RWPE2 (cell line): ENCODE data around the gene ARAP1.
A peak's percentile ranks its signal among the peaks of the same experiment; 100 is the strongest.

Source experiments
- ATAC-seq: fragments of 200-7000 bp; cut with Tn5 transposase; 3 replicates; pipeline ENCODE4 v1.9.1; 2021; ENCODE audit warnings: low read depth
- DNase-seq: peaks from one replicate; pipeline ENCODE4 v3.0.0-alpha.2; 2020; ENCODE audit warnings: low spot score
- H3K27ac ChIP-seq: fragments of 450-650 bp; 2 replicates; pipeline ENCODE4 v1.5.1; 2017; ENCODE audit warnings: mild to moderate bottlenecking; ENCODE audit not compliant: poor library complexity, severe bottlenecking
- H3K27me3 ChIP-seq: fragments of 250-450 bp; sonication (Bioruptor Pico); 2 replicates; pipeline ENCODE4 v1.5.1; 2021; ENCODE audit warnings: mild to moderate bottlenecking, moderate library complexity; ENCODE audit not compliant: insufficient read depth, poor library complexity, severe bottlenecking
- H3K36me3 ChIP-seq: fragments of 250-450 bp; sonication (Bioruptor Pico); 2 replicates; pipeline ENCODE4 v1.5.1; 2020; ENCODE audit warnings: low read depth, mild to moderate bottlenecking, moderate library complexity
- H3K4me1 ChIP-seq: fragments of 250-450 bp; sonication (Bioruptor Pico); 2 replicates; pipeline ENCODE4 v1.5.1; 2021; ENCODE audit warnings: mild to moderate bottlenecking, moderate library complexity; ENCODE audit not compliant: insufficient read depth, poor library complexity, severe bottlenecking
- H3K4me3 ChIP-seq: fragments of 250-450 bp; sonication (Bioruptor Pico); 2 replicates; pipeline ENCODE4 v1.5.1; 2021; ENCODE audit warnings: mild to moderate bottlenecking, moderate library complexity; ENCODE audit not compliant: severe bottlenecking
- H3K9me3 ChIP-seq: fragments of 250-450 bp; sonication (Bioruptor Pico); 2 replicates; pipeline ENCODE4 v1.5.1; 2021; ENCODE audit warnings: mild to moderate bottlenecking, moderate library complexity; ENCODE audit not compliant: severe bottlenecking
- CTCF ChIP-seq: fragments of 450-650 bp; IDR thresholded peaks from one replicate; pipeline ENCODE4 v1.5.1; 2017; ENCODE audit warnings: mild to moderate bottlenecking, moderate library complexity; ENCODE audit not compliant: poor library complexity, severe bottlenecking

ARAP1 gene

GRCh38 chr11:72782081-72782920 lies 30.1 kb upstream of the ARAP1 start:
- DNase-seq (no peak), ATAC-seq (peak; percentile 37)
- Histone ChIP-seq H3K4me3 (peak overlapping the region; percentile 65), H3K9me3 (no peaks in the 10 kb centered on the region), H3K4me1 (no peaks in the 10 kb centered on the region), H3K27ac (no peak overlapping the region), H3K27me3 (no peaks in the 10 kb centered on the region), H3K36me3 (no peaks in the 10 kb centered on the region)
- no peak for TF ChIP-seq CTCF

- Histone ChIP-seq H3K9me3 (no peaks in the 10 kb centered on the region), H3K27me3 (no peaks in the 10 kb centered on the region), H3K27ac (peak overlapping the region; percentile 28), H3K4me3 (peak overlapping the region; percentile 65), H3K36me3 (no peaks in the 10 kb centered on the region), H3K4me1 (no peaks in the 10 kb centered on the region)
- DNase-seq (no peak), ATAC-seq (peak; percentile 42)
- no peak for TF ChIP-seq CTCF
These were observed 29.3 kb upstream of the ARAP1 start for GRCh38 chr11:72781313-72782080.

- peak; percentile 17; the same call in 2 of the 3 replicates for ATAC-seq
- no peak for DNase-seq
- Histone ChIP-seq H3K27ac (peak overlapping the region; percentile 28), H3K27me3 (no peaks in the 10 kb centered on the region), H3K36me3 (no peaks in the 10 kb centered on the region), H3K4me3 (peak overlapping the region; percentile 65), H3K4me1 (no peaks in the 10 kb centered on the region), H3K9me3 (no peaks in the 10 kb centered on the region)
- no peak for TF ChIP-seq CTCF
These were observed 28.8 kb upstream of the ARAP1 start for GRCh38 chr11:72781063-72781312.

GRCh38 chr11:72780296-72781062 lies 28.3 kb upstream of the ARAP1 start:
- Histone ChIP-seq H3K9me3 (no peaks in the 10 kb centered on the region), H3K4me1 (no peaks in the 10 kb centered on the region), H3K27me3 (no peaks in the 10 kb centered on the region), H3K4me3 (peak overlapping the region; percentile 65), H3K36me3 (no peaks in the 10 kb centered on the region), H3K27ac (peak overlapping the region; percentile 28)
- no peak for TF ChIP-seq CTCF
- peak; percentile 28 for ATAC-seq
- no peak for DNase-seq
